Gastroesophageal sphincter (tissue), 3 donors: ENCODE data around the gene AUNIP.

Source experiments
- CTCF ChIP-seq, 4 experiments: fragments of 200-600 bp in 2 of 4; fragments of 450-650 bp in 2 of 4; sonication (generic) in 1 of 4; IDR thresholded peaks; one replicate each; pipeline ENCODE4 v1.5.1; 2017 to 2019; ENCODE audit warnings: antibody characterized with exemption in 4 of 4, mild to moderate bottlenecking in 2 of 4, moderate library complexity in 2 of 4
- POLR2A ChIP-seq, 2 donors: fragments of 450-650 bp; IDR thresholded peaks; one replicate each; pipeline ENCODE4 v1.6.1; 2017; ENCODE audit warnings: antibody characterized with exemption in 2 of 2, mild to moderate bottlenecking in 2 of 2, moderate library complexity in 1 of 2

GRCh38 chr1:25829046-25829445 is 30.2 kb downstream of the AUNIP start:
- TF ChIP-seq CTCF (IDR thresholded peaks at IDR 0.05) (no peak), POLR2A (IDR thresholded peaks at IDR 0.05) (no peak)
